A549 (cell line): ENCODE data around the gene LYZL1.

ENCODE experiments used
- CEBPB ChIP-seq, 2 experiments: fragments of >200 bp in 1 of 2; sonication (Bioruptor Twin) in 1 of 2; formaldehyde crosslinking in 1 of 2; IDR thresholded peaks; 2 replicates each; pipeline ENCODE4 v1.6.1; 2012 to 2016
- EP300 ChIP-seq, 2 experiments: fragments of >200 bp; sonication (Bioruptor Twin); formaldehyde crosslinking; IDR thresholded peaks; 2 replicates in 1 of 2; 3 replicates in 1 of 2; pipeline ENCODE4 v1.6.1; 2016 to 2017
- KDM1A ChIP-seq: fragments of 200-600 bp; sonication (generic); IDR thresholded peaks from 2 replicates; pipeline ENCODE4 v1.6.1; 2016; ENCODE audit warnings: low read depth, mild to moderate bottlenecking
- MAFK ChIP-seq: fragments of 450-650 bp; IDR thresholded peaks from 2 replicates; pipeline ENCODE4 v1.6.1; 2014; ENCODE audit not compliant: partially characterized antibody
- POLR2A ChIP-seq: IDR thresholded peaks from 2 replicates; pipeline ENCODE4 v1.6.1; 2012; ENCODE audit warnings: mild to moderate bottlenecking, low read length
- REST ChIP-seq: fragments of 200-600 bp; sonication (generic); IDR thresholded peaks from 2 replicates; pipeline ENCODE4 v1.6.1; 2016; ENCODE audit warnings: antibody characterized with exemption, mild to moderate bottlenecking, moderate library complexity
- SMC3 ChIP-seq: fragments of >200 bp; sonication (Bioruptor Twin); formaldehyde crosslinking; IDR thresholded peaks from 3 replicates; pipeline ENCODE4 v1.6.1; 2018; ENCODE audit warnings: inconsistent platforms
- TF ChIP-seq, protein P1 (sequence below): fragments of >200 bp; sonication (Bioruptor Twin); formaldehyde crosslinking; IDR thresholded peaks from 3 replicates; pipeline ENCODE4 v1.5.1; 2016
- TF ChIP-seq, protein P2 (sequence below): IDR thresholded peaks from 2 replicates; pipeline ENCODE4 v1.6.1; 2012

DNA sequence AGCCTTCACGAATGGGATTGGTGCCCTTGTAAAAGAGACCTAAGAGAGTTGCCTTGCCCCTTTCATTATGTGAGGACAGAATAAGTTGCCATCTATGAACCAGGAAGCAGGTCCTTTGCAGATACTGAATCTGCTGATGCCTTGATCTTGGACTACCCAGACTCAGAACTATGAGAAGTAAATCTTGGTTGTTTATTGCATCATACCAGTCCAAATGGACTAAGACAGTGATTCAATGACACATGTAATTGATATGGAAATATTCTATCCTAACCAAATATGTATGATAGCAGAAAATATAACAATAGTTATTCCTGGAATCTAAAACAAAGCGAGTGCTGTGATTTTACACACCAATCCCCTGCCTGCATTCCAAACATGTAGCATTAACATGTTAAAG is 17.0 kb upstream of the LYZL1 start:
- TF ChIP-seq, protein P1, sequence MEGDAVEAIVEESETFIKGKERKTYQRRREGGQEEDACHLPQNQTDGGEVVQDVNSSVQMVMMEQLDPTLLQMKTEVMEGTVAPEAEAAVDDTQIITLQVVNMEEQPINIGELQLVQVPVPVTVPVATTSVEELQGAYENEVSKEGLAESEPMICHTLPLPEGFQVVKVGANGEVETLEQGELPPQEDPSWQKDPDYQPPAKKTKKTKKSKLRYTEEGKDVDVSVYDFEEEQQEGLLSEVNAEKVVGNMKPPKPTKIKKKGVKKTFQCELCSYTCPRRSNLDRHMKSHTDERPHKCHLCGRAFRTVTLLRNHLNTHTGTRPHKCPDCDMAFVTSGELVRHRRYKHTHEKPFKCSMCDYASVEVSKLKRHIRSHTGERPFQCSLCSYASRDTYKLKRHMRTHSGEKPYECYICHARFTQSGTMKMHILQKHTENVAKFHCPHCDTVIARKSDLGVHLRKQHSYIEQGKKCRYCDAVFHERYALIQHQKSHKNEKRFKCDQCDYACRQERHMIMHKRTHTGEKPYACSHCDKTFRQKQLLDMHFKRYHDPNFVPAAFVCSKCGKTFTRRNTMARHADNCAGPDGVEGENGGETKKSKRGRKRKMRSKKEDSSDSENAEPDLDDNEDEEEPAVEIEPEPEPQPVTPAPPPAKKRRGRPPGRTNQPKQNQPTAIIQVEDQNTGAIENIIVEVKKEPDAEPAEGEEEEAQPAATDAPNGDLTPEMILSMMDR, result no peak
- TF ChIP-seq CEBPB (IDR thresholded peaks at IDR 0.05), result no peak
- TF ChIP-seq MAFK, result no peak
- TF ChIP-seq SMC3, result no peak
- no peak for TF ChIP-seq KDM1A
- TF ChIP-seq POLR2A, result no peak
- TF ChIP-seq REST, result no peak
- TF ChIP-seq, protein P2, sequence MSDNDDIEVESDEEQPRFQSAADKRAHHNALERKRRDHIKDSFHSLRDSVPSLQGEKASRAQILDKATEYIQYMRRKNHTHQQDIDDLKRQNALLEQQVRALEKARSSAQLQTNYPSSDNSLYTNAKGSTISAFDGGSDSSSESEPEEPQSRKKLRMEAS, result no peak
- TF ChIP-seq EP300 (IDR thresholded peaks at IDR 0.05), result no peak
